Spleen (tissue), 11 donors: Measurements from ENCODE around the gene FGGY. TPM values are rescaled to one million over a fixed set of nuclear protein-coding genes. Genes with fewer than 3 reads are reported as not detected.

Experiments used
- DNase-seq: peaks from one replicate; pipeline ENCODE4 v3.0.0-alpha.2; 2020
- H3K27ac ChIP-seq, 8 donors: fragments of 200-600 bp; sonication (generic) in 7 of 8; 1 replicate in 4 of 8; 2 replicates in 4 of 8; pipeline versions ENCODE4 v1.5.0 to v1.8.0; 2016 to 2021; ENCODE audit warnings: inconsistent platforms in 4 of 8, mild to moderate bottlenecking in 4 of 8, moderate library complexity in 1 of 8
- H3K27me3 ChIP-seq, 7 donors: fragments of 200-600 bp; sonication (generic) in 6 of 7; replicated peaks in 1 of 7; 1 replicate in 4 of 7; 2 replicates in 3 of 7; pipeline versions ENCODE4 v1.5.0 to v1.8.0; 2016 to 2021; ENCODE audit warnings: inconsistent platforms in 3 of 7, mild to moderate bottlenecking in 1 of 7
- H3K36me3 ChIP-seq, 6 donors: fragments of 200-600 bp; sonication (generic) in 5 of 6; 1 replicate in 4 of 6; 2 replicates in 2 of 6; pipeline versions ENCODE4 v1.5.0 to v1.8.0; 2016 to 2021; ENCODE audit warnings: inconsistent platforms in 2 of 6
- H3K4me1 ChIP-seq, 6 donors: fragments of 200-600 bp; sonication (generic) in 5 of 6; 1 replicate in 3 of 6; 2 replicates in 3 of 6; pipeline versions ENCODE4 v1.5.0 to v1.8.0; 2016 to 2021; ENCODE audit warnings: inconsistent platforms in 3 of 6
- H3K4me3 ChIP-seq, 8 donors: fragments of 200-600 bp; sonication (generic) in 7 of 8; 1 replicate in 4 of 8; 2 replicates in 4 of 8; pipeline versions ENCODE4 v1.5.0 to v1.8.0; 2016 to 2021; ENCODE audit warnings: inconsistent platforms in 4 of 8, mild to moderate bottlenecking in 4 of 8, moderate library complexity in 2 of 8
- H3K9me3 ChIP-seq, 8 donors: fragments of 200-600 bp; sonication (generic) in 7 of 8; 1 replicate in 4 of 8; 2 replicates in 4 of 8; pipeline versions ENCODE4 v1.5.0 to v1.8.0; 2016 to 2021; ENCODE audit warnings: inconsistent platforms in 4 of 8
- CTCF ChIP-seq, 11 experiments: fragments of 200-600 bp in 7 of 11; fragments of 450-650 bp in 4 of 11; sonication (generic) in 4 of 11; IDR thresholded peaks in 8 of 11; conservative IDR thresholded peaks in 3 of 11; 1 replicate in 7 of 11; 2 replicates in 4 of 11; pipeline versions ENCODE4 v1.4.0 to v1.8.0; 2016 to 2021; ENCODE audit warnings: antibody characterized with exemption in 11 of 11, inconsistent platforms in 4 of 11, mild to moderate bottlenecking in 1 of 11
- POLR2A ChIP-seq, 3 donors: fragments of 450-650 bp; IDR thresholded peaks; one replicate each; pipeline ENCODE4 v1.5.1; 2017; ENCODE audit warnings: antibody characterized with exemption in 3 of 3, mild to moderate bottlenecking in 1 of 3
- POLR2AphosphoS5 ChIP-seq, 3 donors: sonication (generic); formaldehyde crosslinking; IDR thresholded peaks; one replicate each; pipeline ENCODE4 v1.5.1; 2017; ENCODE audit warnings: antibody characterized with exemption in 3 of 3
- WGBS, 5 donors: extraction: QIAGEN DNeasy Blood & Tissue Kit in 3 of 5; methylation state at CpG; one replicate each; pipeline versions ENCODE4 v1.1.5 to v1.1.7; 2013 to 2018; 5-methylcytosine and 5-hydroxymethylcytosine counted together
- intact Hi-C: fragments of 100-400 bp; cut with DNase I; formaldehyde crosslinking; loops from one replicate; pipeline ENCODE4 v1.15.0; 2023; ENCODE audit warnings: low total_unique reads
- polyA plus RNA-seq, 3 donors: library from polyadenylated mRNA; stranded (reverse); fragments of 200-250 nt; gene quantifications; one replicate each; pipeline ENCODE4 v1.2.1, GENCODE V29; 2013
- total RNA-seq, 7 donors: library from RNA; depleted of rRNA in 3 of 7; stranded (reverse); fragments of >200 nt in 3 of 7; fragmentation: NEBNext Ultra II Directional in 4 of 7; extraction: Animal tissue kit (Norgen Biotek cat#: 25700) in 4 of 7; gene quantifications; one replicate each; pipeline versions ENCODE4 v1.1.0 to v1.2.1, GENCODE V29; 2016 to 2021
- donor health status: healthy with polysubstance abuse.
- donor health status: DM: no; HTN: no; CAD: no; lungs with moderate emphysema.
- donor health status: DM: no; HTN: no; CAD: no.
- donor health status: Bipolar disorder and iron deficiency.
- donor health status: healthy.
- donor health status: DM: no; HTN: no; CAD: no.
- donor health status: DM: yes; HTN: yes; CAD: no.

FGGY gene
- total and polyA plus RNA-seq, 10 donors, result 1.7 to 27.8 (median 13.2) TPM

DNA sequence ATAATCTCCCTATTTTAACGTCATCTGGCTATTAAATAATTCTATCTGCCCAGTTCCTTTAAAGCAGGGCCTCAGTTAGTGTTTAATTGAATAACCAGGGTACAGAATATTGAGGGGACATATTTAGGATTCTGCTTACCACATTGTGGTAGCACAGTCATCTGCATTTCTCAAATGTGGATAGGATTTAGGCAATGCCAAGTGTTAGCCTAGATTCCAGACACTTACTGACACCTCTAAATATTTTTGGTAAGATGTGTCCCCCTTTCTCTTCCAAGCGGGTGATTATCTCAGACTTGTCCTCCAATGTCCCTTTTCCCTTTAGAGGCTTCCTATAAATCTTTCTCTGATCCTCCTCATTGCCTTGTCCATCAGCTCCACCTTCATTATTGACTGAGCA is 357.1 kb downstream of the FGGY start:
- Histone ChIP-seq H3K36me3 (no peaks in the 10 kb centered on the region), H3K27me3 (no peaks in the 10 kb centered on the region), H3K4me1 (no peaks in the 10 kb centered on the region), H3K4me3 (no peak overlapping the region), H3K27ac (no peak overlapping the region), H3K9me3 (no peaks in the 10 kb centered on the region)
- TF ChIP-seq CTCF (IDR thresholded peaks at IDR 0.05 in 8 of 11, conservative IDR thresholded peaks at IDR 0.05 in 3 of 11) (no peak), POLR2AphosphoS5 (IDR thresholded peaks at IDR 0.05) (no peak), POLR2A (IDR thresholded peaks at IDR 0.05) (no peak)
- no peak for DNase-seq
- WGBS, 5 donors, result 88 to 98% (median 93%) methylated on average over 2 of the region's 2 CpGs
- intact Hi-C loops, result no loop called here

GRCh38 chr1:59657873-59658465 is 361.1 kb downstream of the FGGY start:
- intact Hi-C loops, result no loop called here
- no peak for DNase-seq
- H3K27ac ChIP-seq, result no peak overlapping the region
- H3K4me3 ChIP-seq, result no peak overlapping the region
- H3K36me3 ChIP-seq, result no peaks in the 10 kb centered on the region
- no peak for TF ChIP-seq POLR2AphosphoS5 (IDR thresholded peaks at IDR 0.05)
- no peak for TF ChIP-seq CTCF (IDR thresholded peaks at IDR 0.05 in 8 of 11, conservative IDR thresholded peaks at IDR 0.05 in 3 of 11)
- no peak for TF ChIP-seq POLR2A (IDR thresholded peaks at IDR 0.05)
- no peaks in the 10 kb centered on the region for H3K4me1 ChIP-seq
- WGBS, 5 donors, result 90 to 94% (median 92%) methylated on average over 3 of the region's 3 CpGs
- no peaks in the 10 kb centered on the region for H3K9me3 ChIP-seq
- no peaks in the 10 kb centered on the region for H3K27me3 ChIP-seq

GRCh38 chr1:59664166-59664565 is 367.3 kb downstream of the FGGY start:
- TF ChIP-seq CTCF (IDR thresholded peaks at IDR 0.05 in 8 of 11, conservative IDR thresholded peaks at IDR 0.05 in 3 of 11) (no peak), POLR2AphosphoS5 (IDR thresholded peaks at IDR 0.05) (no peak), POLR2A (IDR thresholded peaks at IDR 0.05) (no peak)
- Histone ChIP-seq H3K27ac (no peak overlapping the region), H3K36me3 (no peaks in the 10 kb centered on the region), H3K27me3 (no peaks in the 10 kb centered on the region), H3K4me1 (peaks cover 0 to 3% (median 0%) of the 10 kb centered on the region in 6 donors), H3K9me3 (no peaks in the 10 kb centered on the region), H3K4me3 (no peak overlapping the region)
- intact Hi-C loops, result no loop called here
- DNase-seq, result no peak
- 75 to 84% (median 81%) methylated on average over 6 of the region's 6 CpGs for WGBS, 5 donors

GRCh38 chr1:59666106-59666505 is 369.2 kb downstream of the FGGY start:
- no peak overlapping the region for H3K27ac ChIP-seq
- H3K4me1 ChIP-seq, result peaks cover 0 to 8% (median 0%) of the 10 kb centered on the region in 6 donors
- intact Hi-C loops, result no loop called here
- no peaks in the 10 kb centered on the region for H3K9me3 ChIP-seq
- no peak for DNase-seq
- no peaks in the 10 kb centered on the region for H3K36me3 ChIP-seq
- TF ChIP-seq POLR2AphosphoS5 (IDR thresholded peaks at IDR 0.05) (no peak), CTCF (IDR thresholded peaks at IDR 0.05 in 8 of 11, conservative IDR thresholded peaks at IDR 0.05 in 3 of 11) (no peak), POLR2A (IDR thresholded peaks at IDR 0.05) (no peak)
- no peak overlapping the region for H3K4me3 ChIP-seq
- 93 to 96% (median 95%) methylated on average over 1 of the region's 1 CpG for WGBS, 5 donors
- H3K27me3 ChIP-seq, result no peaks in the 10 kb centered on the region
